SKM-1 (cell line): ENCODE measurements around the gene FOXM1.
A peak's percentile ranks its signal among the peaks of the same experiment; 100 is the strongest.

Experiments used
- DNase-seq: peaks from one replicate; lab custom pipeline; 2025; ENCODE audit not compliant: unreplicated experiment; lab: John Stamatoyannopoulos, UW

The FOXM1 gene

DNA sequence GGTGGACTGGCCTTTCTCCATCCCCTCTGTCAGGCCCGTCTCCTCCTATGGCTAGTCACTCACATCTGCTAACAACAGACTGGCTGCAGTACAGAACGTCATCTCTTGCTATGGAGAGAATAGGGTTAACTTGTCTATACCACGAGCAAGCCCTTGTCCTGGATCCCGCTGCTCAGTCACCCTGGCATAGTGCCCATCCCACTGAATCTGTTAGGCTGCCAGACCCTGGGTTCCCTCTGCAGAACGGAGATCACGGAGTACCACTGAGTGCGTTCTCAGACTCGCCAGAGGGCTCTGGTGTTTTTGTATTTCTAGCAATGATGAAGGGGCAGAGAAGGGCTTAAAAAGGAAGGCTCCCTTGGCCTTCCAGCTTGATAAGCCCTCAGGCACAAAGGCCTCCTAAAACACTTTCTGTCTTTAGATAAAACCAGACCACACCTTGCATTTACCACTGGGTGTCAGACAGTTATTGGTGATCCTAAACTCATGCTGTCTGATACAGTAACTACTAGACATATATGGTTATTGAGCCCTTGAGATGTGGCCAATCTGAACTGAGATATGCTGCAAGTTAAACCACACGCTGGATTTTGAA, 35.8 kb downstream of the FOXM1 start:
- DNase-seq = no peak

- DNase-seq = no peak
Observed at GRCh38 chr12:2836574-2836973, 40.4 kb downstream of the FOXM1 start.

GRCh38 chr12:2835691-2836403, 41.1 kb downstream of the FOXM1 start:
- DNase-seq = no peak

DNA sequence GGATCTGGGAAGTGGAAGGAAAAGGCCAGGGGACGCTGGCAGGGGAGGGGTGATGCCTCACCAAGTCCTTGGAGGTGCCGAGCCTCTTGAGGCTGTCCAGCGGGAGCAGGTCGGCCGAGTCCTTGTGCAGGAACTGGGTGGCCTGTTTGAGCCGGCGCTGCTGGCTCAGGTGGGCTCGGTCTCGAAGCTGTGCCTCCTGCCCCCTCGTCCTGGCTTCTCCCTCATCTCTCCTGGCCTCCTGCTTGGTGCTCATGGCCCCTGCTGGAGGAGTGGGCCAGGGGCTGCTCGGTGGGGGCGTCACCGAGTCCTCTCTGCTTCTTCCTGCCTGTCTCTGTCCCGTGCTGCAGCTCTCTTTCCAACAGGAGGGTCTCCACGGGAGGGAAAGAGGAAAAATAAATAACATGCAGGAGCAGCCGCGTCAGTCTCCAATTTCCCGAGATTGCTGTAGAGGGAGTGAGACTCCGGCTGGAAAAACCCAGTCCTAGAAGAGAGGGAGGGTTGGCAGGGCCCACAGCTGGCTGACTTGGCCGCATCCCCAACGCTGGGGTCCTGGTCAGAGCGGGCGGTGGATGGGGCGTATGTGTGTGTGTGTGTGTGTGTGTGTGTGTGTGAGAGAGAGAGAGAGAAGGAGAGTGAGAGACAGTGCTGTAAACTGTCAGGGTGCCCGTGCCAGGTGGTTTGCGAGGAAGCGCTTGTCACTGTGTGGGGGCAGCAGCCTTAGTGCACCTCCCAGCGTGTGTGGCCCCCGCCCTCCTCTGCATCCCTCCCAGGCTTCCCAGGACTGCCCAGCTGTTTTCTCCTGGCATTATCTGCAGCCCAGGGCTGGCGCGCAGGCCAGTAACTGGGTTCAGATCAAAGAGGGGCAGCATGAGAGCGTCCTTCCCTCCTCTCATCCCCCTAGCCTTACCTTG, 42.1 kb downstream of the FOXM1 start, which contains the start of gene NRIP2:
Gene NRIP2 (minus strand): TSS at position 455 of the 911 bp plus-strand sequence. CDS start 52 bp downstream, at position 403.
- no peak for DNase-seq

GRCh38 chr12:2833810-2834209, 43.2 kb downstream of the FOXM1 start:
- DNase-seq = no peak

GRCh38 chr12:2833327-2833726, 43.6 kb downstream of the FOXM1 start:
- no peak for DNase-seq

- DNase-seq = no peak
Observed at GRCh38 chr12:2832550-2833127, 44.3 kb downstream of the FOXM1 start.

GRCh38 chr12:2829275-2829674, 47.7 kb downstream of the FOXM1 start:
- no peak for DNase-seq

DNA sequence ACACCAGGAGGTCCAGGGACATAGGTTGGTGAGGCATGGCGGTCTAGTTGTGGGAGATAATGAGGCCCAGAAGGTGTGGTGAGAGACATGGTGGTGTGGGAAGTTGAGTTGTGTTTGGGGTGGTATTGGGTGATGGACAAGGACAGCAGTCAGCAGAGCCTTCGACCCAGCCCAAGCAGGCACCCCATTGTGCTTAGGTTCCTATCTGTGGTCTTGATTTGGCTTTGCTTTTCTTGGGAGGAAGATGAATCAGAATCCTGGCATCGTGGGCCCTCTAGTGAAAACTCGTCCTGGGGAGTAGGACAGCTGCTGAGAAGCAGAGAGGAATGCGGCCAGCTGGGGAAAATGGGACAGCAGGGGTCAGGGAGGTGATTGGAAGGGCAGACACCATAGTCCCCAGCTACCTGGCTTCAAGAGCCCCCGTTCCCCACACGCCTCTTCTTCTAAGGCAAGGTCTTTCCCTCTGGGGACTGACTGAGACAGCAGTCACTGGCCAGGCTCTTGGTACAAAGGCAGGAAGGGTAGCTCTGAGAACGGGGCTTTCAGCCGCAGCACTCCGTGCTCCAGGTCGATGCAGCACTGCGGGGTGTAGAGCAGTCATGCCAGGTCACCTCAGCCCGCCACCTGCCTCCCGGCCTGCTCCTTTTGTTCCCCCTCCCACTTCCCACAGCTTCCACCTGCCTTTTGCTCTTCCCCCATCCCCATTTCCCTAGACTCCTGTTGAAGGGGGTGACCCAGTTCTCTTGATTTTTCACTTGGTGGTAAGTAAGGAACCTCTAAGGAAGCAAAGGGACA, 50.1 kb downstream of the FOXM1 start:
- no peak for DNase-seq

GRCh38 chr12:2826036-2826435, 50.9 kb downstream of the FOXM1 start:
- DNase-seq = no peak

GRCh38 chr12:2825132-2825531, 51.8 kb downstream of the FOXM1 start:
- no peak for DNase-seq

GRCh38 chr12:2824541-2824940, 52.4 kb downstream of the FOXM1 start:
- DNase-seq = no peak

DNA sequence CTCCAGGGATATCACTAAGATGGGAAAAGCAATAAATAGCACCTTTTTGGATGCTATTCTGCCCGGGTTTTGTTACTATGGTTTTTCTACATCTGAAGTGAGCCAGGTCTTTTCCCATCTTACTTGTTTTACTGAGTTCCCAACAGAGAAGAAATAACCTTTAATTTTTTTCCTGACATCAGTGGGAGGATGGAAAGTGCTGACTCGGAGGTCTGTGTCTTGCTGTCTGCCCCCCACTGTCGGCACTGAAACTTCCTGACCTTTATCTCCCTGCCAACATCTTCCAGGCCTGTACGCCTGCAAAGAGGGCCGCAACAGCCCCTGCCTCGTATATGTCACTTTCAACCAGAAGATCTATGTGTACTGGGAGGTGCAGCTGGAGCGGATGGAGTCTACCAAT, 53.5 kb downstream of the FOXM1 start:
- no peak for DNase-seq

- DNase-seq = no peak
Observed at GRCh38 chr12:2820432-2820831, 56.5 kb downstream of the FOXM1 start.

GRCh38 chr12:2819810-2820209, 57.2 kb downstream of the FOXM1 start:
- no peak for DNase-seq

- DNase-seq = no peak
Observed at GRCh38 chr12:2813214-2814185, 63.5 kb downstream of the FOXM1 start.

DNA sequence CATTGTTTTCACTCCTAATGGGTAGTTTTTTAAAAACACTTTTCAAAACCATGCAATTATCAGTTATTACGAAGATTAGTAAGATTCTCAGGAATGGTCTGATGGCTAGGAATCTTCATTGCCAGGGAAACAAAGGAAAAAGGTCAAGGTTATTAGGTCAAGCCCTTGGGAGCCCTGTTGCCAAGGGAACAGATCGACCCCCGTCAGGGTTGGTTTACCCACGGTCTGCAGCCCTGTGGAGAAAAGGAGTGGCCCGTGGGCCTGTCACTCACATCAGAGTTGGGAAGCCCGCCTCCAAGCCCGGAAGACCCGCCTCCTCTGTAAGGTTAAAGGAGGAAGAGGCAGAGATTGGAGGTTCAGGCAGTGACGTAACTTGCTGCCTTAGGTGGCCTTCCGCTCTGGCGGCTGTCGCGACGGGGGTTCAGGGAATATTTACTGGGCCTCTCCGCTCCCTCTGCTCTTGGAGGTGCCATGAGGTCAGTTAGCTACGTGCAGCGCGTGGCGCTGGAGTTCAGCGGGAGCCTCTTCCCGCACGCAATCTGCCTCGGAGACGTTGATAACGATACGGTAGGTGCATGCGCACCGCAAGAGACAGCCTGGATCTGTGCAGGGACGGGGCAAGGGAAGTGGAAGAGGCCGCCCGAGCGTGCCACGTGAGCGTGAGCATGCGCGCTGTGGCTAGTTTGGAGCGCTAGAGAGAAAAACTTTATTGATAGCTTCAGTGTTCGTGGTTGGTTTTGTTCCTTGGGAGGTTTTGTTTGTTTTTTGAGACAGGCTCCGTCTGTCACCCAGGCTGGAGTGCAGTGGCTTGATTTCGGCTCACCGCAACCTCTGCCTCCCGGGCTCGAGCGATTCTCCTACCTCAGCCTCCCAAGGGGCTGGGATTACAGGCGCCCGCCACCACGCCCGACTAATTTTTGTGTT, 64.4 kb downstream of the FOXM1 start, which contains the start of gene ITFG2:
Gene ITFG2 (plus strand): TSS at position 379 of the 924 bp plus-strand sequence. CDS start 93 bp downstream, at position 472.
- peak; percentile 79 for DNase-seq

- DNase-seq = no peak
Observed at GRCh38 chr12:2811801-2812200, 65.2 kb downstream of the FOXM1 start.
